Liver (tissue), 3 donors: ENCODE measurements around the gene PFKP.

Experiments
- CTCF ChIP-seq: fragments of 150-350 bp; IDR thresholded peaks from 2 replicates; pipeline ENCODE4 v1.5.1; 2017; ENCODE audit warnings: improper control_type of control experiment, low read depth, low read length; ENCODE audit not compliant: missing input control
- FOXA1 ChIP-seq: IDR thresholded peaks from 2 replicates; pipeline ENCODE4 v1.6.1; 2016; ENCODE audit warnings: antibody characterized with exemption
- MAX ChIP-seq: IDR thresholded peaks from 2 replicates; pipeline ENCODE4 v1.6.1; 2016; ENCODE audit warnings: antibody characterized with exemption
- NR2F2 ChIP-seq: IDR thresholded peaks from 2 replicates; pipeline ENCODE4 v1.6.1; 2016; ENCODE audit warnings: antibody characterized with exemption
- RAD21 ChIP-seq, 2 donors: IDR thresholded peaks; 2 replicates each; pipeline ENCODE4 v1.6.1; 2016; ENCODE audit warnings: antibody characterized with exemption in 2 of 2, mild to moderate bottlenecking in 2 of 2
- REST ChIP-seq: IDR thresholded peaks from 2 replicates; pipeline ENCODE4 v1.6.1; 2016; ENCODE audit warnings: antibody characterized with exemption, mild to moderate bottlenecking
- SP1 ChIP-seq: IDR thresholded peaks from 2 replicates; pipeline ENCODE4 v1.6.1; 2018; ENCODE audit warnings: antibody characterized with exemption, mild to moderate bottlenecking
- YY1 ChIP-seq: IDR thresholded peaks from 2 replicates; pipeline ENCODE4 v1.6.1; 2016; ENCODE audit warnings: antibody characterized with exemption, mild to moderate bottlenecking
- ZBTB33 ChIP-seq: IDR thresholded peaks from 2 replicates; pipeline ENCODE4 v1.6.1; 2016; ENCODE audit warnings: antibody characterized with exemption
- donor health status: healthy.
- donor health status: healthy.

GRCh38 chr10:3129581-3130340 lies 62.4 kb downstream of the PFKP start:
- TF ChIP-seq RAD21 (IDR thresholded peaks at IDR 0.05) (no peak), CTCF (no peak), YY1 (no peak), MAX (no peak), ZBTB33 (no peak), FOXA1 (no peak), NR2F2 (no peak), REST (no peak), SP1 (no peak)
